Pancreas (tissue), 10 donors: ENCODE data around the gene LRRC61. TPM values are rescaled to one million over a fixed set of nuclear protein-coding genes. Genes with fewer than 3 reads are reported as not detected.
A peak's percentile ranks its signal among the peaks of the same experiment; 100 is the strongest.
"Not testable (repeated sequence)": the region's sequence is repeated elsewhere in the genome, so short reads cannot be mapped to it uniquely, and the experiment has no call there.

Experiments used
- ATAC-seq, 4 donors: fragments of 200-7000 bp; cut with Tn5 transposase; one replicate each; pipeline versions ENCODE4 v1.8.0 to v1.9.1; 2020; ENCODE audit warnings: mild to moderate bottlenecking in 4 of 4, moderate library complexity in 4 of 4
- DNase-seq, 6 donors: peaks; one replicate each; pipeline ENCODE4 v3.0.0-alpha.2; 2020
- FAIRE-seq: peaks from 2 replicates; lab custom pipeline; 2012; peaks lifted over from hg19 to GRCh38; lab: Jason Lieb, UNC
- H3K27ac ChIP-seq, 4 donors: fragments of 200-600 bp; sonication (generic); 1 replicate in 3 of 4; 2 replicates in 1 of 4; pipeline versions ENCODE4 v1.5.0 to v1.8.0; 2020
- H3K27me3 ChIP-seq, 4 donors: fragments of 200-600 bp; one replicate each; pipeline ENCODE4 v1.8.0; 2021
- H3K36me3 ChIP-seq, 3 donors: fragments of 200-600 bp; sonication (generic) in 1 of 3; one replicate each; pipeline versions ENCODE4 v1.5.0 to v1.8.0; 2020 to 2021
- H3K4me1 ChIP-seq, 3 donors: fragments of 200-600 bp; one replicate each; pipeline ENCODE4 v1.8.0; 2021
- H3K4me3 ChIP-seq, 4 donors: fragments of 200-600 bp; sonication (generic) in 2 of 4; one replicate each; pipeline versions ENCODE4 v1.5.0 to v1.8.0; 2020 to 2021
- H3K9me3 ChIP-seq, 4 donors: fragments of 200-600 bp; one replicate each; pipeline ENCODE4 v1.8.0; 2021
- CTCF ChIP-seq, 4 donors: fragments of 200-600 bp; sonication (generic) in 3 of 4; IDR thresholded peaks; one replicate each; pipeline versions ENCODE4 v1.5.0 to v1.8.0; 2021; ENCODE audit warnings: antibody characterized with exemption in 4 of 4
- WGBS, 2 donors: extraction: QIAGEN DNeasy Blood & Tissue Kit; methylation state at CpG; one replicate each; pipeline ENCODE4 v1.1.7; 2013; 5-methylcytosine and 5-hydroxymethylcytosine counted together
- intact Hi-C, 3 donors: fragments of 100-400 bp; cut with DNase I; formaldehyde crosslinking; loops; one replicate each; pipeline versions ENCODE4 v1.11.1 to v1.14.2; 2022
- polyA plus RNA-seq, 2 donors: library from polyadenylated mRNA; stranded (reverse); fragments of 200-250 nt; gene quantifications; one replicate each; pipeline ENCODE4 v1.2.3, GENCODE V29; 2013
- total RNA-seq, 6 donors: library from RNA; stranded (reverse); fragmentation: NEBNext Ultra II Directional in 4 of 6; extraction: Animal tissue kit (Norgen Biotek cat#: 25700) in 4 of 6; gene quantifications; one replicate each; pipeline versions ENCODE4 v1.2.1 to v1.2.4, GENCODE V29; 2021 to 2023
- donor health status: healthy with polysubstance abuse.
- donor health status: DM: no; HTN: no; CAD: no; lungs with moderate emphysema.
- donor health status: DM: no; HTN: no; CAD: no.
- donor health status: control.
- donor health status: control.
- donor health status: Bipolar disorder and iron deficiency.
- donor health status: DM: yes; HTN: yes; CAD: no.
- donor health status: DM: no; HTN: no; CAD: no.
- donor health status: DM: no; HTN: no; CAD: no.
- donor health status: DM: yes; HTN: yes; CAD: no.

Gene LRRC61
- total and polyA plus RNA-seq, 8 donors = 7.1 to 11.2 (median 8.8) TPM

GRCh38 chr7:150305259-150305902, 17.8 kb upstream of the LRRC61 start:
- H3K9me3 ChIP-seq, H3K27me3 ChIP-seq, H3K4me3 ChIP-seq, H3K36me3 ChIP-seq, FAIRE-seq, intact Hi-C loops, DNase-seq, H3K27ac ChIP-seq: not testable (repeated sequence)
- H3K4me1 ChIP-seq = peaks cover 0 to 10% (median 0%) of the 10 kb centered on the region in 3 donors
- ATAC-seq = peak in 2 of 4 donors; percentile 16
- WGBS, 2 donors = 81 to 84% methylated on average over 10 to 11 of the region's 11 CpGs

GRCh38 chr7:150305903-150306284, 17.3 kb upstream of the LRRC61 start:
- not testable (repeated sequence) for H3K27me3 ChIP-seq, FAIRE-seq

GRCh38 chr7:150306377-150306776, 16.8 kb upstream of the LRRC61 start:
- peak in 3 of 4 donors; percentile 13 to 17 (median 15) for ATAC-seq
- H3K4me1 ChIP-seq = peaks cover 0 to 10% (median 0%) of the 10 kb centered on the region in 3 donors
- intact Hi-C loops, H3K27me3 ChIP-seq, FAIRE-seq, DNase-seq, H3K36me3 ChIP-seq, H3K9me3 ChIP-seq, H3K4me3 ChIP-seq: not testable (repeated sequence)
- WGBS, 2 donors = 53 to 57% methylated on average over 5 of the region's 5 CpGs
- H3K27ac ChIP-seq = peak overlapping the region in 1 of 4 donors; percentile 28

More at GRCh38 chr7:150305903-150306284, 17.3 kb upstream of the LRRC61 start:
- H3K4me3 ChIP-seq, H3K9me3 ChIP-seq, intact Hi-C loops, H3K27ac ChIP-seq, H3K36me3 ChIP-seq, DNase-seq: not testable (repeated sequence)
- H3K4me1 ChIP-seq = peaks cover 0 to 10% (median 0%) of the 10 kb centered on the region in 3 donors
- 19 to 38% methylated on average over 2 of the region's 2 CpGs for WGBS, 2 donors
- ATAC-seq = peak in 3 of 4 donors; percentile 16 to 42 (median 28)

GRCh38 chr7:150307129-150307528, 16.0 kb upstream of the LRRC61 start:
- Histone ChIP-seq H3K36me3 (no peaks in the 10 kb centered on the region), H3K27me3 (no peaks in the 10 kb centered on the region), H3K9me3 (no peaks in the 10 kb centered on the region), H3K4me1 (peaks cover 0 to 13% (median 7%) of the 10 kb centered on the region in 3 donors), H3K27ac (no peak overlapping the region), H3K4me3 (no peak overlapping the region)
- ATAC-seq (no peak), FAIRE-seq (no peak), DNase-seq (no peak)
- TF ChIP-seq CTCF (IDR thresholded peaks at IDR 0.05) = no peak
- intact Hi-C loops = no loop called here
- 86 to 92% methylated on average over 3 of the region's 3 CpGs for WGBS, 2 donors

- H3K36me3 ChIP-seq = no peaks in the 10 kb centered on the region
- no peak for ATAC-seq
- no peak overlapping the region for H3K27ac ChIP-seq
- no peaks in the 10 kb centered on the region for H3K9me3 ChIP-seq
- peaks cover 0 to 20% (median 13%) of the 10 kb centered on the region in 3 donors for H3K4me1 ChIP-seq
- no peak overlapping the region for H3K4me3 ChIP-seq
- 80 to 82% methylated on average over 9 of the region's 9 CpGs for WGBS, 2 donors
- TF ChIP-seq CTCF (IDR thresholded peaks at IDR 0.05) = no peak
- H3K27me3 ChIP-seq = no peaks in the 10 kb centered on the region
- DNase-seq = no peak
- intact Hi-C loops = no loop called here
- FAIRE-seq = no peak
These were observed 15.3 kb upstream of the LRRC61 start for GRCh38 chr7:150307904-150308303.

GRCh38 chr7:150308575-150308974, 14.6 kb upstream of the LRRC61 start:
- Histone ChIP-seq H3K4me3 (no peak overlapping the region), H3K27me3 (no peaks in the 10 kb centered on the region), H3K9me3 (no peaks in the 10 kb centered on the region), H3K36me3 (no peaks in the 10 kb centered on the region), H3K4me1 (peaks cover 0 to 27% (median 14%) of the 10 kb centered on the region in 3 donors), H3K27ac (no peak overlapping the region)
- no peak for TF ChIP-seq CTCF (IDR thresholded peaks at IDR 0.05)
- intact Hi-C loops = no loop called here
- no peak for ATAC-seq
- DNase-seq = no peak
- FAIRE-seq = no peak
